GM19324 (cell line): ENCODE measurements around the gene SUPT6H.
"Not testable (repeated sequence)": the region's sequence is repeated elsewhere in the genome, so short reads cannot be mapped to it uniquely, and the experiment has no call there.

Experiments
- ATAC-seq: cut with Tn5 transposase; IDR thresholded peaks from one replicate; pipeline ENCODE4 v1.9.1; 2021; ENCODE audit warnings: mild to moderate bottlenecking, moderate library complexity; ENCODE audit not compliant: unreplicated experiment, low FRiP score

Gene SUPT6H

DNA sequence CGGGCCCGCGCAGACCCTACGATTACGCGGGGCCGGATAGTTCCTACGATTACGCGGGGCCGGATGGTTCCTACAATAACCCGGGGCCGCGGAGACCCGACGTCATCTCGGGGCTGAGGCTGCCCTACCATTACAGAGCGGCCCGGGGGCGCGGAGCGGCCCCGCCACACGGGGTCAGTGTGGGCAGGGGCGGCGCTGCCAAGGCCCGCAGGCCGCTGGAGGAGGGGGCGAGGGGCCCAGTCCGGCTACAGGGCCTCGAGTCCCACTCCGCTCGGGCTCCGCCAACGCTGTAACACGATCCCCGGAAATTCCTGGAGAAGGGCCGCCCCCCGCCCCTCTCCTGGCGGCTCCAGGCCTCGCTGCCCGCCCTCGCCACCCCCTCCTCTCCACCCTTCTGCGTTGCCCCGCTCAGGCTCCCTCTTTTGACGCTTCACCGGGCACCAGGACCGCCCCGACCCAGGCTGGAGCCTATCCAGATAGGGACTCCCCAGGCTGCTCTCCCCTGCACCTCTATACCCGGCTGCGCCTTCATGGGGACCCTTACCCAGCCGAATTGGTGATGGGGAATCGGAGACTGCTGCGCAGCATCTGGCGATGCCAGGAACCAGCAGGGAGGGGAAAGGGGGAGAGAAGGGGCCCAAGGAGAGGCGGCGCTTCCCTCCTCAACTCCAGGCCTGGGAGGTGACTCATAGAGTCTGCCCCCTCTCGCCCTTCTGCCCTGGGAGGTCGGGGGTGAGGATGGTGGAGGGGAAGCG is 55.8 kb downstream of the SUPT6H start, which contains the start of gene RAB34:
TSS of gene RAB34 (minus strand) at position 291 of the 755 bp plus-strand sequence. CDS start 602 bp downstream, outside the sequence.
- no peak for ATAC-seq

DNA sequence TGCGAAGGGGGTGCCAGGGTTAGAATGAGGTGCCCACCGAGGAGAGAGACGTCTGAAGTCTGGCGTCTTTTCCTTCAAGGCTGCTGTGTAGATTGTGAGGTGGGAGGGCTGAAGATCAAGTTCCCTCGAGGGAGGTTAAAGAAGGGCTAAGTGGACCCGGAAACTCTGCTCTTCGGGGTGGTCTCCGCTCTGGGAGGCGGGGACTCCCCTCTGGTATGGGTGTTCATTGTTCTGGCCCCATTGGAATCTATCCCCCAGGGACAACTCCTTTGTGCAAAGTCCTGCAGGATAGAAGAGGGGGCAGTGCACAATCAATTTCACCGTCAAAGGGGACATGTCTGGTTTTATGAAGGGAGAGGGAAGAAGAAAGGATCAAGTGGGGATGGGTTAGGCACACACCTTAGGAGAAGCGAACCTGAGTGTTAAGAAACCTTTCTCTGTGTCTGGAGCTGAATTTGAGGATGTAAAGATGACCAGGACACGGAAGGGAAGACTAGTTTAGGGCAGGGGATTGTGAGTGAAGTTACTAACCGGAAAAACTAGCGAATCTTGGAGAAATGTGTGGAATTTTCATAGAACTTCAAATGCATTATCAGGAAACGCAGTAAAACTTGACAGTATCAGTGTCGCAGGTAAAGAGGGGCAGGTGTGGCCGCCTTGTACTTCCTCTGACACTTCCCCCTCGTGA is 56.5 kb downstream of the SUPT6H start:
- no peak for ATAC-seq

DNA sequence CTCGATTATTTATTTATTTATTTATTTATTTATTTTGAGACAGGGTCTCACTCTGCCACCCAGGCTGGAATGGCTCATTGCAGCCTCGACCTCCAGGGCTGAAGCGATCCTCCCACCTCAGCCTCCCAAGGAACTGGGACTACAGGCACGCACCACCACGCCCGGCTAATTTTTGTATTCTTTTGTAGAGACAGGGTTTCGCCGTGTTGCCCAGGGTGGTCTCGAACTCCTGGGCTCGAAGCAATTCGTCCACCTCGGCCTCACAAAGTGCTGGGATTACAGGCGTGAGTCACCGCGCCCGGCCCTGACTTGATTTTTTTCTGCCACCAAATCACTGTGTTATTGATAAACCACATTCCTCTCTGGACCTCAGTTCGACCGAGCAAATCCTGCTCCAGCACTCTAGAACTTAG is 57.0 kb downstream of the SUPT6H start:
- no peak for ATAC-seq

DNA sequence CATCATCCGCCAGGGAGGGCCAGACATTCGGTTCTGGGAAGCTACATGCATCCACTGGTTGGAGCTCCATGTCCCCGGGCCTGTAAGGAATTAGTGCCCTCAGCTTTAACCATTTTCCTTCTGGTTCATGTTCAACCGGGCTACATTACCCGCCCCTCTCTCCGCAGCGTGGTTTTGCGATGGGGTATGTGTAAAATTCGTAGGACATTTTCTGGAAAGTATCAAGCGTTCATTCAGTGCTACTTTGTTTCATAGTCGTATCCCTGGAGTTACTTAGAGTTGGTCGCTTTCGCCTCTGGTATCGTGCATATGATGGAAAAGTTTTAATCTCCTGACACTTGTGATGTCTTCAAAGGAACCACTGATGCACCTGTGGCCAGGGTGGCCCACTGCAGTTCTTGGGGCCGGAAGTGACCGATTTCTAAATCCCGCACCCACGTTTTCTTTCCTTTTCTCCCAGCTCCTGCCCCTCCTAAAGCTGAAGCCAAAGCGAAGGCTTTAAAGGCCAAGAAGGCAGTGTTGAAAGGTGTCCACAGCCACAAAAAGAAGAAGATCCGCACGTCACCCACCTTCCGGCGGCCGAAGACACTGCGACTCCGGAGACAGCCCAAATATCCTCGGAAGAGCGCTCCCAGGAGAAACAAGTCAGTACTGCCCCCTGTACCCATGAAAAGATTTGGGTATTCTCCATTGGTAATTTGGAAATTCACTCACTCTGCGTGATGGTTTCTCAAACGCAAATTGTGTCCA is 58.4 kb downstream of the SUPT6H start:
- no peak for ATAC-seq

DNA sequence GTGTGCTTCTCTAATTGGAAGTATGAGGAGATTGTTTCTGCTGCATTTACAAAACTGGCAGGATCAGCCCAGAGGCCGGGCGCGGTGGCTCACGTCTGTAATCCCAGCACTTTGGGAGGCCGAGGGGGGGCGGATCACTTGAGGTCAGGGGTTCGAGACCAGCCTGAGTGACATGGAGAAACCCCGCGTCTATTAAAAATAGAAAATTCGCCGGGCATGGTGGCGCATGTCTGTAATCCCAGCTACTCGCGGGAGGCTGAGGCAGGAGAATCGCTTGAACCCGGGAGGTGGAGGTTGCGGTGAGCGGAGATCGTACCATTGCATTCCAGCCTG is 59.0 kb downstream of the SUPT6H start:
- not testable (repeated sequence) for ATAC-seq

DNA sequence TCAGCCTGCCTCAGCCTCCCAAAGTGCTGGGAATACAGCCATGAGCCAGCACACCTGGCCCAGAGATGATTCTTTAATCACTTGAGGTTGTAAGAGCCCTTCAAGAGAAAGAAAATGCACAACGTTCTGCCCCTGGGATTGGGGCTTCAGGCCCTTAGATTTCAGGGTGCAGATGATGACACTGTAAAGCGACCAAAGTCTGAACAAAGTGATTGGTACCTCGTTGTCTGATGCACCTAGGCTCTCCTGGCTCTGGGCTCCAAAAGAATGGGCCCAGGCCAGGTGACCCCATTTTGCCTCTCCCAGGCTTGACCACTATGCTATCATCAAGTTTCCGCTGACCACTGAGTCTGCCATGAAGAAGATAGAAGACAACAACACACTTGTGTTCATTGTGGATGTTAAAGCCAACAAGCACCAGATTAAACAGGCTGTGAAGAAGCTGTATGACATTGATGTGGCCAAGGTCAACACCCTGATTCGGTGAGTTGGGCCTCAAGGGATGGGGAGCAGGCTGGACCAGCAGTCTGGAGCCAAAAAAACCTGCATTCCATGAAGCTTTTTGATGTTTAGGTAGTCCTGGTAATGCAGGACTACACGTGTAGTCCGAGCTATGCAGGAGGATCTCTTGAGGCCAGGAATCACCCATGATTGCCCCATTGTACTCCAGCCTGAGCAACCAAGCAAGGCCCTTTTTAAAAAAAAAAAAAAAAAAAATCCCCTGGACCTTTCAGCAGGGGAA is 60.6 kb downstream of the SUPT6H start:
- ATAC-seq, result no peak

DNA sequence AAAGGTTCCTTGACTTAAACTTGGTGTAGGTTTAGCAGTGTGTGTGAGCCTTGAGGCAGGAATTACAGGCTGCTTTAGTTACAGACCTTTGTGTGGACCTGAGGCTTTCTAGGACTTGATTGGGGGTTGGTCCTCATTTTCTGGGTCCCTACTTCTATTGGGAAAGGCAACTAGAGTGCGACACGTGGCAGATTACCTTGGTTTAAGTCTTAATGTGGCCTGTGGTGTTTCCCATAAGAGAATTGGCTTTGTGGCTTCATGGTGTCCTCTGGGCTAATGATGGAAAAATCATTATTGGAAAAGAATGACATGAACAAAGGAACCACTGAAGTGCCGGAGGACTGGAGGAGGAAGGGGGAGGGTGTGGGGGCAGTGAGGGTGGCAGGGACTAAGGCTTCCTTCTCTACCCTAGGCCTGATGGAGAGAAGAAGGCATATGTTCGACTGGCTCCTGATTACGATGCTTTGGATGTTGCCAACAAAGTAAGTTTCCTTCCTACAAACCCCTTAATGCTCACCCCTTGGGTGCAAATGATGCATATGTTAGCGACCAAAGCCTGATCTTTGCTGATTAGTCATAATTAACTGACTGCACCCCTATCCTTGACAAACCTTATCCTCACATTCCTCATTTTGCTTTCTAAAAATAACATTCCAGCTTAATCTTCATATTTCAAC is 61.3 kb downstream of the SUPT6H start:
- ATAC-seq, result no peak

DNA sequence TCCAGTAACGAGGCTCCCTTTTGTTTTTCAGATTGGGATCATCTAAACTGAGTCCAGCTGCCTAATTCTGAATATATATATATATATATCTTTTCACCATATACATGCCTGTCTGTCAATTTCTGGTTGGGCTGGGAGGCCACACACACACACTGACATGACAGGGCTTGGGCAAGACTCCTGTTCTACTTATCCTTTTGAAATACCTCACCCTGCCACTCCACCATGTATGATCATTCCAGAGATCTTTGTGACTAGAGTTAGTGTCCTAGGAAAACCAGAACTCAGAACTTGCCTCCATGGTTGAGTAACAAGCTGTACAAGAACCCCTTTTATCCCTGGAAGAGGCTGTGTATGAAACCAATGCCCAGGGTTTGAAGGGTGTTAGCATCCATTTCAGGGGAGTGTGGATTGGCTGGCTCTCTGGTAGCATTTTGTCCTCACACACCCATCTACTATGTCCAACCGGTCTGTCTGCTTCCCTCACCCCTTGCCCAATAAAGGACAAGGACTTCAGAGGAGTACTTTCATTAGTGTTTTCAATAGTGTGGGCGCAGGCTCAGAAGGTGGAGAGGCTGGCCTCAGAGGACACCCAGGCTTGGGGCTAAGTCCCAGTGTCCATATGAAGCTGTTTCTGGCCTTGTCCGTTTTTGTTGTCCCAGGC is 62.0 kb downstream of the SUPT6H start:
- not testable (repeated sequence) for ATAC-seq

DNA sequence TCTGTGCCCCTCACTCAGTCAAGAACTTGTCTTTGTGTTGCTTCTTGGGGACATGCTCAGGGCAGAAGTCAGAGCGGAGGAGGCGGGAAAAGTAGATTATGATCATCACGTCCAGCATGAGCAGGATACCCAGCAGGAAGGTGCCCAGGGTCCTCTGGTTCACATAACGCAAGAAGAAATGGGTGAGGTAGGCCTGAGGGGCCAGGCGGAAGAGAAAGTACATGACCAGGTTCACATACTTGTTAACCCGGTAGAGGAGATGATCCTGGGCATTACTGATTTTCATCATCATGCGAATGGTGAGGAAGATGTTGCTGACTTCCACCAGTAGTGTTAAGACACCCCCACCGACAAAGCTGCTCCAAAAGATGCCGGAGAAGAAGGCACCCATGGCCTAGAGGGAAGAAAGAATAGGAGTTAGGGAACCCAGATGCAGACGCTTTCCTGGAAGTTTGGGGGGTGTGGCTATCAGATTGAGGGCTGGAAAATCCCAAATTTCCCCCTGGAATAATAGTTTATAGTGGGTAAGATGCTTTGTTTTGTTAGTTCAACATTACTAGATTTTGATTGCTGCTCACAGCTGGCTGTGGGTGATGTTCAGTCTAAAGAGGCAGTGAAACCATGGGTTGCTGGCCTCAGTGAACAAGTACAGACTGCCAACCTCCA is 62.6 kb downstream of the SUPT6H start:
- ATAC-seq, result no peak

DNA sequence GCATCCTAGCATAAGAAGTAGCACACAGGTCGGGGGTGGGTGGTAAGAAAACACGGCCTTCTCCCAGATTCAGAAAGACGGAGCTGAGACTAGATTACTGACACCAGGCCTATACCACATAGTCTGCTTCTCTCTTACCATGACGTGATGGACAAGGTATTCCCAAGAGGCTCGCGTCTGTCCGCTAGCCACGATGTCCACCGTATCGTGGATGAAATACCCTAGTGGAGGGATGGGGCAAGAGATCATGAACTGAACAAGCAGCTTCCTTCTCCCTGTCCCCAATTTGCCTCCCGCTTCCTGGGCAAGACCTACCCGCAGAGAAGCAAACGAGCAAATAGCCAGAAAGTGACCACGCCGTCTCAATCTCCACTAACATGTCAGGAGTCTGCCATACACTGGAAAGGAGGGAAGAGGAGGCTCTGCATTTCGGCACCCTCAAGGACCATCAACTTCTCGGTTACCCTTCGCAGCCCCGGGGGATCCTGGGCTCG is 63.2 kb downstream of the SUPT6H start:
- no peak for ATAC-seq

DNA sequence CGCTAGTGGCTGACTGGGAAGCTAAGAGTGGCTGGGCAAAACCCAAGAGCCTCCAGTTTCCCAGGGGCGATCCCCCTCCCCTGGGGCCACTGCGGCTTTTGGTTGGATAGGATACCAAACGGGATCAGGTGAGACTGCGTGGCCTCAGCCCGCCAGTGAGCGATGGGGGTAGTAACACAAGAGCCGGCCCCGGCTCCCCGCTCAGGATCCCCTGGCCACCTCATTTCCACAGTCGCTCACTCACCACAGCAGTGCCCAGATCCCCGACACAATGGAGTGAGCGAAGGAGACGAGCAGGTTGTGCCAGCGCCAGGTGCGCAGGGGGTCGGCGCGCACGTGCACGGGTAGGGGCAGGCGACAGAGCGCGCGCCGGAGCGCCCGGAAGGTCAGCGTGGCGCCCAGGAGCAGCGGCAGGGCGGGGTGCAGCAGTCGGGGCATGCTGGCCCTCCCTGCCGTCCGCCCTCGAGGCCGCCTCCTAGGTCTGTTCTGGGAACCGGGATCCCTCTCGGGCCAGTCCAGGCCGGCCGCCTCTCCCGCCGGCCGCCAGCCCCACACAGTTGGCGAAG is 63.7 kb downstream of the SUPT6H start:
- ATAC-seq, result peak; percentile 3

DNA sequence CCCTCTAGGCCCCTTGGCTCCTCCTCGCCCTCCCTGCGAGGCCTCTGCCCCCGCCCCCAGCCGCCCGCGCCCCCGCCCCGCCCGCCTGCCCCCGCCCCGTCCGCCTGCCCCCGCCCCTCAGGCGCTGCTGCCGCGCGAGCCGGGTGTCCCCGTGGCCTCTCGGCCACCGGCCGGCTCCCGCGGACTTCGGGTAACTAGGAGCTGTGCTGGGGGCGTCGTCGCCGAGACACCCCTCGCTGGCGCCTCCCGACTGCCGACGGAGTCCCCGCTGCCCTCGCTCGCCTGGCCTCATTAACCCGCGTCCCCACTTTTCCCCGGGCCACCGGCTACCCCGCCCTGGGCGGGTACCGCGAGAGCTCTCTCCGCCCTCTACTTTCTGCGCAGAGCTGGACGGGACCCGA is 64.2 kb downstream of the SUPT6H start, which contains the start of gene TLCD1:
TSS of gene TLCD1 (minus strand) at position 8 of the 401 bp plus-strand sequence. CDS start 136 bp downstream, outside the sequence.
- peak; percentile 13 for ATAC-seq

DNA sequence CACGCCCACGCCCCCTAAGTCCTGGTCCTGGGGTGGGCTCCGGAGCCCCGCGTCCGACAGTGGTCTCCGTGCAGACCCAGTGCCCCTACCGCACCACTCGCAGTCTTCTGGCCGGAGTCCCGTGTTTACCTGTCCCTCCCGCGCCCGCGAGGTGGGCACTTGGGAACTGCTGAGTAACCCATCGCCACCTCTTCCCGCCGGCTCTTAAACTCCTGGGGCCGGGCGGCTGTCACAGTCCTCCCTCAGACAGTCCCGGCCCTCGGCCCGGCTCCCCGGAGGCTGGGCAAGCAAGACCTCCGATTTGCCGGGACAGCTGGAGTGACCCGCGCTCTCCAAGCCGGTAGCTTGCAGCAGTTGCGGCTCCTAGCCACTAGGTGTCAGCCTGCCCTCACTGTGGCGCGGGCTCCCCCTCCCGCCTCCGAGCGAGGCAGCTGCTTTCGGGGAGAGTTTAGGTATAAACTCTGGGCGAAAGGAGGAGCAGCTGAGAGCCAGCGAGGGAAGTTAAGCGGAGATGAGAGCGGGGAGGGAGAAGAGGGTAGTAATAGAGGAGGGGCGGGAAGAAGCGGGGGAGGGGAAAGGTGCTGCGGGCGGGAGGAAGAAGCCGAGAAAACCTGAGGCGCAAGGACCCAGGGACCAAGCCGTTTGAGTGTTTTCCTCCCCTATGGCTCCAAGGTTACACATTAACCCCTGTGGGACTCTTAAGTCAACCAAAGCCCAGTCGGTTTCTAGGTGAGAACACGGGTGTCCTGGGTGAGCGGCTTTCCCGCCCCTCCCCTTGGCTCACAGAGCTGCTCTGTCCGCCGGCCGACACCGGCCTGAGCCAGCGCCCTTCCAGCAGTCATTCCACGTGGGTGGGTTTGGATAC is 64.9 kb downstream of the SUPT6H start:
- ATAC-seq, result peak; percentile 43

DNA sequence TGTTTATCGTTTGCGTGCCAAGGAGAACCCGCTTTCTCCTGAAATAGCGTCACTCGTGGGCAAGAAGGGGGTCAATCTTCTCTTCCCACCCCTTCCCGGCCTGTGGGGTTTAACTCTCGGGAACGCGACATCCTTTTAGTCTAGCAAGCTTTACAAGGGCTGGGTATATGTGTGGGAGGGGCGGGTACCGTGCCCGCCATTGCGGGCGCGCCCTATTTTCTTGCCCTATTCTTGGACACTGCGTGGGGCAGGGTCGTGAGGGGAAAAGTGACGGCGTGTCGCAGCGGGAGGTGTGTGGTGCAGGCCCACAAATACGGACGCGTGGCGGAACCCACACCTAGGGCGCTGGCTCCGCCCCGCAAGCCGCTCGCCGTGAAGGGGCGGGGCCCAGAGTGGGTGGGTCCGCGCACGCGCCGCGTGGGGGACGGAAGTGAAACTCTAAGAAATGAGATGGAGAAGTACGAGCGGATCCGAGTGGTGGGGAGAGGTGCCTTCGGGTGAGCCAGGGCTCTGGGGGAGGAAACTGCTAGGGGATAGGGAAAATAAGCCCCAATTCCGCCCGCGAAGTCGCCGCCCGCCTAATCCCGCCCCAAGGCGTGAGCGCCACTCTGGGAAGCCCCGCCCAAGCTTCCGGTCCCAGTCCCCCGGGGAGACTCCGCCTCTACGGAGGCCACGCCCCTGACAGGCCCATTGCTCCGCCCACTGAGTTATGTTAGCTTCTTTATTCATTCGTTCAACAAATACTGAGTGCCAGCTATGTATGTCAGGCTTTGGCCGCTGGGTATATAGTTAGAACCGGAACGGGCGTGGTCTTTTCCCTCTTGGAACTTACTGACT is 66.6 kb downstream of the SUPT6H start, which contains the start of gene NEK8:
TSS of gene NEK8 (plus strand) at position 425 of the 837 bp plus-strand sequence. CDS start at position 451, 26 bp downstream.
- ATAC-seq, result peak; percentile 57

DNA sequence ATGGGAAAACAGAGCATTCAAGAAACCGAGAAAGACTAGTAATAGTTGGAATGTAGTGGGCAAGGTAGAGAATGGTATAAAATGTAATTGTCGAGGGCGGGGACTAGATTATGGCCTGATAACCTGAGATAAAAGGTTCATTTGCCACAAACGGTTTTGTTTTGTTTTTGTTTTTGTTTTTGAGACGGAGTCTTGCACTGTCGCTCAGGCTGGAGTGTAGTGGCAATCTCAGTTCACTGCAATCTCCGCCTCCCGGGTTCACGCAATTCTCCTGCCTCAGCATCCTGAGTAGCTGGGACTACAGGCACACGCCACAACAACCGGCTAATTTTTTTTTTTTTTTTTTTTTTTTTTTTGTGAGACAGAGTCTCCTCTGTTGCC is 67.9 kb downstream of the SUPT6H start:
- ATAC-seq, result no peak

DNA sequence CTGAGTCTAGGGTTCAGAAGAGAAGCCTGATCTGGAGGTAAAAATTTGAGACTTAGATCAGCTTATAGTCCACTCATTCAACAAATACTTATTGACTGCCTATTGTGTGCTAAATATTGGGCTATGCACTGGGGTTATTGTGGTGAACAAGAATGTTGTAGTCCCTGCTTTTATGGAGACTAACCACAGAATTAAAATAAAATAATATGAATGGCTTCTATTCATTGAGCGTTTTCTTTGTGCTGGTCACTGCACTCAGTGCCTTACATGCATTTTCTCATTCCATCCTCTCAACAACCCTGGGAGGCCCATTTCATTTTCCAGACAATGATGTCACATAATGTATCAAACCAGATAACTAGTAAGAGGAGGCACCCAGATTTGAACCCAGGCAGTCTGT is 71.3 kb downstream of the SUPT6H start:
- ATAC-seq, result no peak
